ENCODE results near the gene GAS7.

GRCh38 chr17:10136258-10136981, 62.0 kb downstream of the GAS7 start:
- TF ChIP-seq CTCF (IDR thresholded peaks at IDR 0.05) (no peak), POLR2A (IDR thresholded peaks at IDR 0.05) (no peak)
